HG03175 (cell line): Measurements from ENCODE around the gene SLX9.

Experiments used
- ATAC-seq: cut with Tn5 transposase; IDR thresholded peaks from one replicate; pipeline ENCODE4 v1.9.1; 2021; ENCODE audit warnings: mild to moderate bottlenecking, moderate library complexity; ENCODE audit not compliant: unreplicated experiment

The SLX9 gene

GRCh38 chr21:44957047-44957831, 17.4 kb downstream of the SLX9 start:
- no peak for ATAC-seq

GRCh38 chr21:44957901-44958451, 18.1 kb downstream of the SLX9 start:
- ATAC-seq = no peak

GRCh38 chr21:44958471-44959191, 18.8 kb downstream of the SLX9 start:
- no peak for ATAC-seq

- no peak for ATAC-seq
Measured at GRCh38 chr21:44959376-44960091, 19.7 kb downstream of the SLX9 start.

- no peak for ATAC-seq
Measured at GRCh38 chr21:44960141-44961092, 20.6 kb downstream of the SLX9 start.

- no peak for ATAC-seq
Measured at GRCh38 chr21:44962403-44962966, 22.7 kb downstream of the SLX9 start.

- ATAC-seq = no peak
Measured at GRCh38 chr21:44964381-44964780, 24.6 kb downstream of the SLX9 start.

- ATAC-seq = no peak
Measured at GRCh38 chr21:44965251-44966022, 25.6 kb downstream of the SLX9 start.

- ATAC-seq = no peak
Measured at GRCh38 chr21:44966135-44967081, 26.6 kb downstream of the SLX9 start.

- no peak for ATAC-seq
Measured at GRCh38 chr21:44967082-44968047, 27.5 kb downstream of the SLX9 start.

GRCh38 chr21:44969066-44969670, 29.3 kb downstream of the SLX9 start:
- ATAC-seq = no peak

GRCh38 chr21:44969931-44970755, 30.3 kb downstream of the SLX9 start:
- ATAC-seq = no peak

- no peak for ATAC-seq
Measured at GRCh38 chr21:44970766-44971671, 31.2 kb downstream of the SLX9 start.

- no peak for ATAC-seq
Measured at GRCh38 chr21:44971672-44971995, 31.8 kb downstream of the SLX9 start.

- ATAC-seq = no peak
Measured at GRCh38 chr21:44972301-44972814, 32.5 kb downstream of the SLX9 start.
